HL-60 (cell line): ENCODE measurements around the gene PLEKHA3.

Experiments used
- DNase-seq, 2 experiments: peaks; one replicate each; pipeline ENCODE4 v3.0.0-alpha.2; 2010 to 2020; ENCODE audit warnings: low read depth in 1 of 2, low spot score in 1 of 2
- H3K27ac ChIP-seq: fragments of 250-450 bp; sonication (Bioruptor Pico); replicated peaks from 2 replicates; pipeline ENCODE4 v1.5.1; 2020; ENCODE audit warnings: mild to moderate bottlenecking, moderate library complexity
- H3K27me3 ChIP-seq: fragments of 250-450 bp; sonication (Bioruptor Pico); 2 replicates; pipeline ENCODE4 v1.5.1; 2021; ENCODE audit warnings: mild to moderate bottlenecking, moderate library complexity; ENCODE audit not compliant: insufficient read depth, poor library complexity, severe bottlenecking
- H3K4me3 ChIP-seq: replicated peaks from 2 replicates; pipeline ENCODE4 v1.5.1; 2011; ENCODE audit warnings: mild to moderate bottlenecking, control low read depth, low read length; ENCODE audit not compliant: insufficient read depth
- GABPA ChIP-seq: IDR thresholded peaks from 2 replicates; pipeline ENCODE4 v1.6.1; 2012; ENCODE audit warnings: low read depth
- POLR2AphosphoS5 ChIP-seq: IDR thresholded peaks from 2 replicates; pipeline ENCODE4 v1.6.1; 2012; ENCODE audit warnings: low read depth
- SPI1 ChIP-seq: IDR thresholded peaks from 2 replicates; pipeline ENCODE4 v1.6.1; 2012; ENCODE audit warnings: low read depth, mild to moderate bottlenecking, borderline replicate concordance
- TF ChIP-seq, protein P1 (sequence below): IDR thresholded peaks from 2 replicates; pipeline ENCODE4 v1.6.1; 2012; ENCODE audit warnings: low read depth; ENCODE audit not compliant: insufficient replicate concordance
- TF ChIP-seq, protein P2 (sequence below): IDR thresholded peaks from one replicate; pipeline ENCODE4 v1.5.1; 2011; ENCODE audit warnings: low read length, control low read depth, inconsistent platforms; ENCODE audit not compliant: insufficient read depth

The PLEKHA3 gene

DNA sequence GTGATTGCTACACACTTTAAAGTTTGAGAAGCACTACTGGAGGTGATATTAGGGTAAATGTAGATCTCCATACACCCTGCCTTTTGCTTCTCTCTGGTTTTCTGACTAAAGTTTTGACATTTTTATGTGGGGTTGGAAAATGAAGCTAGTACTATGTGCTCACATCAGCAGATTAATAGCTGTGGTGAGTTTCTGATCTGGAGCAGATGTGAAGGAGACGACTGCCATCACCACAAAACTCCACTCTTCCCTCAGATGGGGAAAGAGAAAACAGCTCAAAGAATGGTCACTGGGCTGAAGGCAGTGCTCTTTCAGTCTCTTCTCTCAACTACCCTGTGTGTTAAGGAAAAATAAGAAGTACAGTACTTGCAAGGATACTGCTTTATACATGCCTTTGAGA lies 37.2 kb downstream of the PLEKHA3 start:
- TF ChIP-seq GABPA, result no peak
- no peak for TF ChIP-seq SPI1
- TF ChIP-seq POLR2AphosphoS5, result no peak
- TF ChIP-seq, protein P1, sequence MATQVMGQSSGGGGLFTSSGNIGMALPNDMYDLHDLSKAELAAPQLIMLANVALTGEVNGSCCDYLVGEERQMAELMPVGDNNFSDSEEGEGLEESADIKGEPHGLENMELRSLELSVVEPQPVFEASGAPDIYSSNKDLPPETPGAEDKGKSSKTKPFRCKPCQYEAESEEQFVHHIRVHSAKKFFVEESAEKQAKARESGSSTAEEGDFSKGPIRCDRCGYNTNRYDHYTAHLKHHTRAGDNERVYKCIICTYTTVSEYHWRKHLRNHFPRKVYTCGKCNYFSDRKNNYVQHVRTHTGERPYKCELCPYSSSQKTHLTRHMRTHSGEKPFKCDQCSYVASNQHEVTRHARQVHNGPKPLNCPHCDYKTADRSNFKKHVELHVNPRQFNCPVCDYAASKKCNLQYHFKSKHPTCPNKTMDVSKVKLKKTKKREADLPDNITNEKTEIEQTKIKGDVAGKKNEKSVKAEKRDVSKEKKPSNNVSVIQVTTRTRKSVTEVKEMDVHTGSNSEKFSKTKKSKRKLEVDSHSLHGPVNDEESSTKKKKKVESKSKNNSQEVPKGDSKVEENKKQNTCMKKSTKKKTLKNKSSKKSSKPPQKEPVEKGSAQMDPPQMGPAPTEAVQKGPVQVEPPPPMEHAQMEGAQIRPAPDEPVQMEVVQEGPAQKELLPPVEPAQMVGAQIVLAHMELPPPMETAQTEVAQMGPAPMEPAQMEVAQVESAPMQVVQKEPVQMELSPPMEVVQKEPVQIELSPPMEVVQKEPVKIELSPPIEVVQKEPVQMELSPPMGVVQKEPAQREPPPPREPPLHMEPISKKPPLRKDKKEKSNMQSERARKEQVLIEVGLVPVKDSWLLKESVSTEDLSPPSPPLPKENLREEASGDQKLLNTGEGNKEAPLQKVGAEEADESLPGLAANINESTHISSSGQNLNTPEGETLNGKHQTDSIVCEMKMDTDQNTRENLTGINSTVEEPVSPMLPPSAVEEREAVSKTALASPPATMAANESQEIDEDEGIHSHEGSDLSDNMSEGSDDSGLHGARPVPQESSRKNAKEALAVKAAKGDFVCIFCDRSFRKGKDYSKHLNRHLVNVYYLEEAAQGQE, result no peak
- TF ChIP-seq, protein P2, sequence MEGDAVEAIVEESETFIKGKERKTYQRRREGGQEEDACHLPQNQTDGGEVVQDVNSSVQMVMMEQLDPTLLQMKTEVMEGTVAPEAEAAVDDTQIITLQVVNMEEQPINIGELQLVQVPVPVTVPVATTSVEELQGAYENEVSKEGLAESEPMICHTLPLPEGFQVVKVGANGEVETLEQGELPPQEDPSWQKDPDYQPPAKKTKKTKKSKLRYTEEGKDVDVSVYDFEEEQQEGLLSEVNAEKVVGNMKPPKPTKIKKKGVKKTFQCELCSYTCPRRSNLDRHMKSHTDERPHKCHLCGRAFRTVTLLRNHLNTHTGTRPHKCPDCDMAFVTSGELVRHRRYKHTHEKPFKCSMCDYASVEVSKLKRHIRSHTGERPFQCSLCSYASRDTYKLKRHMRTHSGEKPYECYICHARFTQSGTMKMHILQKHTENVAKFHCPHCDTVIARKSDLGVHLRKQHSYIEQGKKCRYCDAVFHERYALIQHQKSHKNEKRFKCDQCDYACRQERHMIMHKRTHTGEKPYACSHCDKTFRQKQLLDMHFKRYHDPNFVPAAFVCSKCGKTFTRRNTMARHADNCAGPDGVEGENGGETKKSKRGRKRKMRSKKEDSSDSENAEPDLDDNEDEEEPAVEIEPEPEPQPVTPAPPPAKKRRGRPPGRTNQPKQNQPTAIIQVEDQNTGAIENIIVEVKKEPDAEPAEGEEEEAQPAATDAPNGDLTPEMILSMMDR, result no peak
- Histone ChIP-seq H3K4me3 (no peak overlapping the region), H3K27ac (no peak overlapping the region), H3K27me3 (no peaks in the 10 kb centered on the region)
- no peak for DNase-seq

DNA sequence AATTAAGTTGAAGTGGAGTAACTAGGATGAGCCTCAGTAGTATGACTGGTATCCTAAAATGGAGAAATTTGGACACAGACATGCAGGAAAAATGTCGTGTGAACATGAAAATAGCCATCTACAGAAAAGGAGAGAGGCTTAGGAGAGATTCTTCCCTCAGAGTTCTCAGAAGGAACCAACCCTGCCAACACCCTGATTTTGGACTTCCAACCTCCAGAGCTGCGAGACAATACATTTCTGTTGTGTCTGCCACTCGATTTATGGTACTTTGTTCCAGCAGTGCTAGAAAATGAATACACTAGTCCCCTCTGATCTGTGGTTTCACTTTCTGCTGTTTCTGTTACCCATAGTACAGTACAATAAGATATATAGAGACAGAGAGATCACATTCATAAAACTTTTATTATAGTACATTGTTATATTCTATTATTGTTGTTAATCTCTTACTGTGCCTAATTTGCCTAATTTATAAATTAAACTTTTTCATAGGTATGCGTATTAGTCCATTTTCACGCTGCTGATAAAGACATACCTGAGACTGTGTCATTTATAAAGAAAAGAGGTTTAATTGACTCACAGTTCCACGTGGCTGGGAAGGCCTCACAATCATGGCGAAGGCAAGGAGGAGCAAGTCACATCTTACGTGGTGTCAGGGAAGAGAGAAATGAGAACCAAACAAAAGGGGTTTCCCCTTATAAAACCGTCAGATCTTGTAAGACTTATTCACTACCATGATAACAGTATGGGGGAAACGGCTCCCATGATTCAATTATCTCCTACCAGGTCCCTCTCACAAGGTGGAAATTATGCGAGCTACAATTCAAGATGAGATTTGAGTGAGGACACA lies 41.3 kb downstream of the PLEKHA3 start:
- no peak for TF ChIP-seq SPI1
- TF ChIP-seq GABPA, result no peak
- TF ChIP-seq, protein P2, result no peak
- TF ChIP-seq, protein P1, result no peak
- TF ChIP-seq POLR2AphosphoS5, result no peak
- Histone ChIP-seq H3K27me3 (no peaks in the 10 kb centered on the region), H3K27ac (no peak overlapping the region), H3K4me3 (no peak overlapping the region)
- no peak for DNase-seq

DNA sequence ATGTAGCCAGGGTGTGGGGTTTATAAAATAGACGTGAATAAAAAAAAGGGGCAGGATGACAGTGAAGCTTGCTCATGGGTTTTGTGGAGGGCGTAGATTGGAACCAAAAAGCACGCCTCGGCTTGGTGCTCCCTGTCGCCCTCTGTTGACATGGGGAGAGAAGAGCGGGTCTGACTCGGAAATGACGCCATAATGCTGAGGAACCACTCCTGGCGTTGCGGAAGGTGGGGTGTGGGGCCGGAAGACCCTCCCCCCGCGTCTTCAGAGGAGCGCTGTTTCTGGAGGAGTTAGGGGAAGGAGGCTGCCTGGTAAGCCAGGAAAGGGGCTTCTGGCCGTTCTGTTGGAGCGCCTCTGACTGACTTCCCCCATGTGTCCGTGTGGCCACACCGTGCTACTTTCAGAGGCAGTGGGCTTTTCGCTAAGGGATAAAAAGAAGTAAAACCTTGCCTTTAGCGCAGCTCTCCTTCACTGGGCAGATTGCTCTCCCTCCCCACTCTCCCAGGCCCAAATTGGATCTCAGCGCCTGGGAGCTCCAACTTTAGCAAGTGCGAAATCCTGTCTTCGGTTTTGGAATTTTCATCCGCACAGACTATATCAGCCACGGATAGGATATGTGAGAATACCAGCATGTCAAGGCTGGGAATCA lies 42.8 kb downstream of the PLEKHA3 start:
- DNase-seq, result no peak
- H3K4me3 ChIP-seq, result no peak overlapping the region

More for the DNA sequence above, 42.8 kb downstream of the PLEKHA3 start:
- TF ChIP-seq, protein P1, result no peak
- no peak for TF ChIP-seq GABPA
- no peak for TF ChIP-seq SPI1
- TF ChIP-seq, protein P2, result no peak
- no peak for TF ChIP-seq POLR2AphosphoS5
- H3K27me3 ChIP-seq, result no peaks in the 10 kb centered on the region
- no peak overlapping the region for H3K27ac ChIP-seq
